Activated gamma-delta T cell (primary cell): ENCODE data around the gene BTN2A1.

Experiments
- DNase-seq: peaks from one replicate; lab custom pipeline; 2025; lab: John Stamatoyannopoulos, UW

The BTN2A1 gene

GRCh38 chr6:26468829-26469228 lies 11.1 kb downstream of the BTN2A1 start:
- no peak for DNase-seq

- DNase-seq = no peak
Observed at GRCh38 chr6:26470643-26471042, 12.9 kb downstream of the BTN2A1 start.

GRCh38 chr6:26471970-26472369 lies 14.2 kb downstream of the BTN2A1 start:
- no peak for DNase-seq

- no peak for DNase-seq
Observed at GRCh38 chr6:26472549-26473290, 15.0 kb downstream of the BTN2A1 start.

GRCh38 chr6:26473429-26473757 lies 15.6 kb downstream of the BTN2A1 start:
- no peak for DNase-seq

- peak; percentile 13 for DNase-seq
Observed at GRCh38 chr6:26473758-26474438, 16.1 kb downstream of the BTN2A1 start.

- no peak for DNase-seq
Observed at GRCh38 chr6:26474439-26474881, 16.7 kb downstream of the BTN2A1 start.

- no peak for DNase-seq
Observed at GRCh38 chr6:26475823-26476729, 18.3 kb downstream of the BTN2A1 start.

- DNase-seq = no peak
Observed at GRCh38 chr6:26476896-26477295, 19.1 kb downstream of the BTN2A1 start.

- DNase-seq = no peak
Observed at GRCh38 chr6:26477426-26477825, 19.7 kb downstream of the BTN2A1 start.

GRCh38 chr6:26478100-26478984 lies 20.6 kb downstream of the BTN2A1 start:
- DNase-seq = no peak

GRCh38 chr6:26478985-26479278 lies 21.2 kb downstream of the BTN2A1 start:
- no peak for DNase-seq

GRCh38 chr6:26482338-26482737 lies 24.6 kb downstream of the BTN2A1 start:
- DNase-seq = no peak

- no peak for DNase-seq
Observed at GRCh38 chr6:26483727-26484126, 26.0 kb downstream of the BTN2A1 start.

- no peak for DNase-seq
Observed at GRCh38 chr6:26484161-26484560, 26.4 kb downstream of the BTN2A1 start.

- no peak for DNase-seq
Observed at GRCh38 chr6:26485112-26485780, 27.5 kb downstream of the BTN2A1 start.

- no peak for DNase-seq
Observed at GRCh38 chr6:26486358-26486757, 28.6 kb downstream of the BTN2A1 start.

- no peak for DNase-seq
Observed at GRCh38 chr6:26487466-26487865, 29.7 kb downstream of the BTN2A1 start.

- no peak for DNase-seq
Observed at GRCh38 chr6:26489996-26490964, 32.5 kb downstream of the BTN2A1 start.

- no peak for DNase-seq
Observed at GRCh38 chr6:26491604-26492003, 33.8 kb downstream of the BTN2A1 start.
